Gastrocnemius medialis (tissue), 4 donors: Measurements from ENCODE around the gene FRA10AC1. TPM values are rescaled to one million over a fixed set of nuclear protein-coding genes. Genes with fewer than 3 reads are reported as not detected.

ENCODE experiments used
- ATAC-seq, 2 donors: fragments of 150-250 bp; one replicate each; pipeline ENCODE4 v1.9.1; 2016
- DNase-seq, 2 donors: peaks; one replicate each; pipeline ENCODE4 v3.0.0-alpha.2; 2019
- H3K27ac ChIP-seq, 4 donors: fragments of 200-600 bp; sonication (generic); 1 replicate in 1 of 4; 2 replicates in 3 of 4; pipeline ENCODE4 v1.5.1; 2016 to 2018; ENCODE audit warnings: mild to moderate bottlenecking in 2 of 4, moderate library complexity in 1 of 4
- H3K27me3 ChIP-seq, 3 donors: fragments of 200-600 bp; sonication (generic) in 2 of 3; 1 replicate in 1 of 3; 2 replicates in 2 of 3; pipeline versions ENCODE4 v1.5.1 to v1.6.0; 2016 to 2019; ENCODE audit warnings: mild to moderate bottlenecking in 1 of 3, moderate library complexity in 1 of 3
- H3K36me3 ChIP-seq, 2 donors: fragments of 200-600 bp; sonication (generic) in 1 of 2; one replicate each; pipeline ENCODE4 v1.5.1; 2017 to 2018
- H3K4me1 ChIP-seq, 2 donors: fragments of 200-600 bp; sonication (generic) in 1 of 2; one replicate each; pipeline ENCODE4 v1.5.1; 2016 to 2017; ENCODE audit warnings: mild to moderate bottlenecking in 2 of 2
- H3K4me3 ChIP-seq, 4 donors: fragments of 200-600 bp; sonication (generic) in 3 of 4; 1 replicate in 1 of 4; 2 replicates in 3 of 4; pipeline ENCODE4 v1.5.1; 2016 to 2019; ENCODE audit warnings: mild to moderate bottlenecking in 2 of 4
- H3K9me3 ChIP-seq, 3 donors: fragments of 200-600 bp; sonication (generic) in 2 of 3; 1 replicate in 1 of 3; 2 replicates in 2 of 3; pipeline ENCODE4 v1.5.1; 2016 to 2019
- CTCF ChIP-seq, 5 experiments: fragments of 450-650 bp in 3 of 5; fragments of 200-600 bp in 2 of 5; sonication (generic) in 2 of 5; IDR thresholded peaks in 4 of 5; conservative IDR thresholded peaks in 1 of 5; 1 replicate in 4 of 5; 2 replicates in 1 of 5; pipeline ENCODE4 v1.5.1; 2016 to 2019; ENCODE audit warnings: antibody characterized with exemption in 5 of 5, mild to moderate bottlenecking in 3 of 5, moderate library complexity in 3 of 5
- POLR2A ChIP-seq, 2 donors: fragments of 450-650 bp; IDR thresholded peaks; one replicate each; pipeline ENCODE4 v1.6.1; 2017; ENCODE audit warnings: antibody characterized with exemption in 2 of 2, mild to moderate bottlenecking in 2 of 2, moderate library complexity in 2 of 2
- in situ Hi-C, 4 donors: fragments of 200-750 bp; cut with MboI; loops; one replicate each; pipeline versions ENCODE4 v1.15.0 to v1.8.0; 2017; ENCODE audit warnings: low sequenced_read_pairs in 4 of 4
- intact Hi-C: fragments of 100-400 bp; cut with DNase I; formaldehyde crosslinking; loops from one replicate; pipeline ENCODE4 v1.15.1; 2023; ENCODE audit warnings: low total_unique reads
- total RNA-seq, 4 donors: library from RNA; depleted of rRNA; stranded (reverse); fragments of >200 nt; gene quantifications; one replicate each; pipeline versions ENCODE4 v1.1.0 to v1.2.3, GENCODE V29; 2016

FRA10AC1 gene
- total RNA-seq, 4 donors from 2014 or later: 4.9 to 10.5 (median 5.5) TPM

GRCh38 chr10:93670372-93670771 lies 32.0 kb downstream of the FRA10AC1 start:
- Histone ChIP-seq H3K27me3 (no peaks in the 10 kb centered on the region), H3K36me3 (peaks cover 0 to 79% of the 10 kb centered on the region in 2 donors), H3K4me1 (no peaks in the 10 kb centered on the region), H3K4me3 (no peak overlapping the region), H3K27ac (no peak overlapping the region), H3K9me3 (no peaks in the 10 kb centered on the region)
- in situ Hi-C loops: loop anchor here in 1 of 4 donors (10.0 kb wide), 1 partner anchor 126 kb away; no protein-coding TSS in a partner anchor
- intact Hi-C loops: no loop called here
- DNase-seq: no peak
- TF ChIP-seq POLR2A (IDR thresholded peaks at IDR 0.05) (no peak), CTCF (IDR thresholded peaks at IDR 0.05 in 4 of 5, conservative IDR thresholded peaks at IDR 0.05 in 1 of 5) (no peak)
- ATAC-seq: no peak

- no peaks in the 10 kb centered on the region for H3K9me3 ChIP-seq
- H3K4me3 ChIP-seq: no peak overlapping the region
- intact Hi-C loops: no loop called here
- no peaks in the 10 kb centered on the region for H3K4me1 ChIP-seq
- ATAC-seq (no peak), DNase-seq (no peak)
- H3K36me3 ChIP-seq: peaks cover 0 to 65% of the 10 kb centered on the region in 2 donors
- no peak for TF ChIP-seq POLR2A (IDR thresholded peaks at IDR 0.05)
- no peak for TF ChIP-seq CTCF (IDR thresholded peaks at IDR 0.05 in 4 of 5, conservative IDR thresholded peaks at IDR 0.05 in 1 of 5)
- H3K27ac ChIP-seq: no peak overlapping the region
- in situ Hi-C loops: no loop called here
- no peaks in the 10 kb centered on the region for H3K27me3 ChIP-seq
Observed at GRCh38 chr10:93667795-93668194, 34.6 kb downstream of the FRA10AC1 start.

- Histone ChIP-seq H3K4me1 (no peaks in the 10 kb centered on the region), H3K9me3 (no peaks in the 10 kb centered on the region), H3K27ac (no peak overlapping the region), H3K4me3 (no peak overlapping the region), H3K27me3 (no peaks in the 10 kb centered on the region), H3K36me3 (peaks cover 0 to 59% of the 10 kb centered on the region in 2 donors)
- in situ Hi-C loops (no loop called here), intact Hi-C loops (no loop called here)
- no peak for DNase-seq
- no peak for ATAC-seq
- no peak for TF ChIP-seq POLR2A (IDR thresholded peaks at IDR 0.05)
- no peak for TF ChIP-seq CTCF (IDR thresholded peaks at IDR 0.05 in 4 of 5, conservative IDR thresholded peaks at IDR 0.05 in 1 of 5)
Observed at GRCh38 chr10:93666030-93666429, 36.4 kb downstream of the FRA10AC1 start.

GRCh38 chr10:93657757-93658156 lies 44.6 kb downstream of the FRA10AC1 start:
- no peak overlapping the region for H3K4me3 ChIP-seq
- no peaks in the 10 kb centered on the region for H3K4me1 ChIP-seq
- in situ Hi-C loops: no loop called here
- H3K36me3 ChIP-seq: peaks cover 0 to 9% of the 10 kb centered on the region in 2 donors
- intact Hi-C loops: no loop called here
- H3K9me3 ChIP-seq: no peaks in the 10 kb centered on the region
- no peak for ATAC-seq
- TF ChIP-seq POLR2A (IDR thresholded peaks at IDR 0.05): no peak
- H3K27ac ChIP-seq: no peak overlapping the region
- H3K27me3 ChIP-seq: no peaks in the 10 kb centered on the region
- no peak for DNase-seq

GRCh38 chr10:93656155-93656554 lies 46.2 kb downstream of the FRA10AC1 start:
- H3K27ac ChIP-seq: no peak overlapping the region
- TF ChIP-seq POLR2A (IDR thresholded peaks at IDR 0.05) (no peak), CTCF (IDR thresholded peaks at IDR 0.05 in 4 of 5, conservative IDR thresholded peaks at IDR 0.05 in 1 of 5) (no peak)
- peaks cover 0 to 9% of the 10 kb centered on the region in 2 donors for H3K36me3 ChIP-seq
- in situ Hi-C loops: no loop called here
- no peak for DNase-seq
- H3K9me3 ChIP-seq: no peaks in the 10 kb centered on the region
- no peak for ATAC-seq
- no peaks in the 10 kb centered on the region for H3K27me3 ChIP-seq
- intact Hi-C loops: no loop called here
- H3K4me3 ChIP-seq: no peak overlapping the region
- no peaks in the 10 kb centered on the region for H3K4me1 ChIP-seq
